Endothelial cell of umbilical vein (primary cell): ENCODE measurements around the gene KIR3DL1. TPM values are rescaled to one million over a fixed set of nuclear protein-coding genes. Genes with fewer than 3 reads are reported as not detected.

ENCODE experiments used
- BruUV-seq: library from RNA; stranded (reverse); fragments of 400-500 nt; replicated peaks from 2 replicates; lab custom pipeline; 2021; lab: Mats Ljungman, UMichigan
- CTCF ChIA-PET: fragments of 300-600, 350-600 bp; sonication (Branson Sonifier 250); formaldehyde crosslinking; loops from one replicate; lab custom pipeline; 2021; ENCODE audit warnings: antibody characterized with exemption, inconsistent platforms; lab: Charles Lee
- POLR2A ChIA-PET: fragments of 300-600, 350-600 bp; sonication (Branson Sonifier 250); formaldehyde crosslinking; loops from one replicate; lab custom pipeline; 2021; ENCODE audit warnings: antibody characterized with exemption, inconsistent platforms; lab: Charles Lee
- DNase-seq: peaks from one replicate; pipeline ENCODE4 v3.0.0-alpha.2; 2011; ENCODE audit warnings: low read depth, low spot score
- FAIRE-seq: peaks from 2 replicates; lab custom pipeline; 2011; peaks lifted over from hg19 to GRCh38; lab: Jason Lieb, UNC
- H2AFZ ChIP-seq: 2 replicates; pipeline ENCODE4 v1.6.0; 2012; ENCODE audit warnings: low read depth, low read length, control low read depth, inconsistent platforms
- H3K27ac ChIP-seq: 2 replicates; pipeline ENCODE4 v1.5.1; 2011; ENCODE audit warnings: low read depth, mild to moderate bottlenecking, control low read depth, low read length, moderate library complexity; ENCODE audit not compliant: insufficient read depth
- H3K27me3 ChIP-seq, 2 experiments: 2 replicates each; pipeline versions ENCODE4 v1.6.0 to v1.6.1; 2011; ENCODE audit warnings: low read length in 2 of 2, mixed read lengths in 1 of 2; ENCODE audit not compliant: control insufficient read depth in 2 of 2, insufficient read depth in 2 of 2
- H3K36me3 ChIP-seq, 2 experiments: 2 replicates in 1 of 2; 3 replicates in 1 of 2; pipeline ENCODE4 v1.5.1; 2011; ENCODE audit warnings: low read length in 2 of 2, mild to moderate bottlenecking in 1 of 2, moderate library complexity in 1 of 2; ENCODE audit not compliant: control insufficient read depth in 2 of 2, insufficient read depth in 2 of 2; ENCODE audit errors: extremely low read depth in 1 of 2
- H3K4me1 ChIP-seq: 3 replicates; pipeline ENCODE4 v1.5.1; 2011; ENCODE audit warnings: mild to moderate bottlenecking, low read length; ENCODE audit not compliant: control insufficient read depth, insufficient read depth; ENCODE audit errors: extremely low read depth
- H3K4me2 ChIP-seq: 2 replicates; pipeline ENCODE4 v1.6.1; 2011; ENCODE audit warnings: low read length, control low read depth, mixed read lengths; ENCODE audit not compliant: insufficient read depth
- H3K4me3 ChIP-seq, 3 experiments: fragments of 200-600 bp in 1 of 3; sonication (generic), shearing (Covaris generic) in 1 of 3; replicated peaks in 1 of 3; 2 replicates each; pipeline ENCODE4 v1.5.1; 2011 to 2016; ENCODE audit warnings: control low read depth in 3 of 3, low read length in 3 of 3, mild to moderate bottlenecking in 2 of 3, inconsistent platforms in 1 of 3, low read depth in 1 of 3, moderate library complexity in 1 of 3; ENCODE audit not compliant: insufficient read depth in 1 of 3
- H3K79me2 ChIP-seq: 2 replicates; pipeline ENCODE4 v1.6.0; 2012; ENCODE audit warnings: low read length, inconsistent platforms; ENCODE audit not compliant: control insufficient read depth, insufficient read depth
- H3K9ac ChIP-seq: replicated peaks from 2 replicates; pipeline ENCODE3; 2011; ENCODE audit warnings: low read length, control low read depth; ENCODE audit not compliant: insufficient read depth; ENCODE audit errors: extremely low read depth
- H3K9me1 ChIP-seq: replicated peaks from 3 replicates; pipeline ENCODE4 v1.6.0; 2011; ENCODE audit warnings: mild to moderate bottlenecking, low read length; ENCODE audit not compliant: control insufficient read depth, insufficient read depth; ENCODE audit errors: extremely low read depth
- H3K9me3 ChIP-seq: replicated peaks from 2 replicates; pipeline ENCODE4 v1.5.1; 2012; ENCODE audit warnings: low read length, inconsistent platforms; ENCODE audit not compliant: control insufficient read depth, insufficient read depth
- H4K20me1 ChIP-seq: replicated peaks from 2 replicates; pipeline ENCODE3; 2011; ENCODE audit warnings: mild to moderate bottlenecking, low read length; ENCODE audit not compliant: control insufficient read depth, insufficient read depth; ENCODE audit errors: extremely low read depth
- CTCF ChIP-seq, 2 donors: IDR thresholded peaks; 1 replicate in 1 of 2; 2 replicates in 1 of 2; pipeline ENCODE4 v1.5.1; 2011; ENCODE audit warnings: low read length in 2 of 2, mild to moderate bottlenecking in 2 of 2, moderate library complexity in 2 of 2, control low read depth in 1 of 2, inconsistent platforms in 1 of 2, low read depth in 1 of 2; ENCODE audit not compliant: insufficient read depth in 1 of 2; ENCODE audit errors: extremely low read depth in 1 of 2
- EZH2 ChIP-seq: IDR thresholded peaks from 2 replicates; pipeline ENCODE4 v1.6.1; 2012; ENCODE audit warnings: borderline replicate concordance, low read depth, mild to moderate bottlenecking, moderate library complexity, low read length, inconsistent platforms; ENCODE audit not compliant: severe bottlenecking
- FOS ChIP-seq: IDR thresholded peaks from 2 replicates; pipeline ENCODE4 v1.6.1; 2011; ENCODE audit warnings: mild to moderate bottlenecking, low read length, moderate library complexity, borderline replicate concordance; ENCODE audit not compliant: insufficient read depth
- GATA2 ChIP-seq: IDR thresholded peaks from 2 replicates; pipeline ENCODE4 v1.7.0; 2011; ENCODE audit warnings: low read depth, mild to moderate bottlenecking, moderate library complexity, mixed read lengths, low read length; ENCODE audit not compliant: insufficient read length, insufficient read depth
- JUN ChIP-seq: IDR thresholded peaks from 2 replicates; pipeline ENCODE4 v1.6.1; 2011; ENCODE audit warnings: borderline replicate concordance, low read depth; ENCODE audit not compliant: insufficient read length, insufficient read depth
- MAX ChIP-seq: IDR thresholded peaks from 2 replicates; pipeline ENCODE4 v1.6.1; 2011; ENCODE audit not compliant: insufficient read depth, insufficient read length
- MYC ChIP-seq: IDR thresholded peaks from one replicate; pipeline ENCODE4 v1.6.1; 2011; ENCODE audit warnings: mild to moderate bottlenecking, low read depth, low read length
- POLR2A ChIP-seq: IDR thresholded peaks from 2 replicates; pipeline ENCODE4 v1.6.1; 2012; ENCODE audit warnings: low read depth, mild to moderate bottlenecking, control low read depth, low read length
- POLR2AphosphoS5 ChIP-seq: IDR thresholded peaks from 2 replicates; pipeline ENCODE4 v1.6.1; 2012; ENCODE audit warnings: low read depth, mild to moderate bottlenecking, control low read depth, low read length, moderate library complexity; ENCODE audit not compliant: insufficient read depth
- dilution Hi-C: fragments of 300-500 bp; cut with MboI; formaldehyde crosslinking; loops from one replicate; pipeline ENCODE4 v1.15.0; 2019; ENCODE audit warnings: low sequenced_read_pairs; ENCODE audit not compliant: extremely low pct_ligation_motif_present
- intact Hi-C: fragments of 100-400 bp; cut with micrococcal nuclease; formaldehyde crosslinking; loops from one replicate; pipeline ENCODE4 v1.10.0; 2022
- polyA plus RNA-seq, 4 experiments: library from polyadenylated mRNA; depleted of rRNA in 3 of 4; stranded (reverse) in 3 of 4; unstranded in 1 of 4; fragments of >200 nt; gene quantifications; 2 replicates each; pipeline versions ENCODE4 v1.2.1 to v1.2.3, GENCODE V29; 2011 to 2012; ENCODE audit warnings: missing spikeins in 1 of 4
- total RNA-seq: library from RNA; stranded (reverse); gene quantifications from 2 replicates; pipeline ENCODE4 v1.2.3, GENCODE V29; 2021

Gene KIR3DL1
- total and polyA plus RNA-seq, 2 donors (not counting 3 experiments of a cell fraction or from before 2014, with no cell fraction given) = not detected

- BruUV-seq = no TSS peak
- no peaks in the 10 kb centered on the region for H4K20me1 ChIP-seq
- no peak for DNase-seq
- H3K4me3 ChIP-seq = no peak overlapping the region
- no peaks in the 10 kb centered on the region for H3K9me1 ChIP-seq
- no peaks in the 10 kb centered on the region for H3K4me1 ChIP-seq
- dilution Hi-C loops = no loop called here
- intact Hi-C loops = no loop called here
- TF ChIP-seq POLR2A (no peak), POLR2AphosphoS5 (no peak), MYC (no peak)
- H3K36me3 ChIP-seq = no peaks in the 10 kb centered on the region
- no peaks in the 10 kb centered on the region for H3K79me2 ChIP-seq
- no peaks in the 10 kb centered on the region for H3K27me3 ChIP-seq
- H3K27ac ChIP-seq = no peak overlapping the region
- no peaks in the 10 kb centered on the region for H3K9me3 ChIP-seq
- no peak overlapping the region for H3K4me2 ChIP-seq
- no peak overlapping the region for H2AFZ ChIP-seq
- ChIA-PET POLR2A (no interaction called here), CTCF (no interaction called here)
- H3K9ac ChIP-seq = no peak overlapping the region
- FAIRE-seq = no peak
These were observed 23.5 kb upstream of the KIR3DL1 start for GRCh38 chr19:54792814-54793213.

GRCh38 chr19:54795758-54796157 is 20.5 kb upstream of the KIR3DL1 start:
- no peak overlapping the region for H3K27ac ChIP-seq
- dilution Hi-C loops (no loop called here), intact Hi-C loops (no loop called here)
- no peaks in the 10 kb centered on the region for H3K27me3 ChIP-seq
- H3K9me1 ChIP-seq = no peaks in the 10 kb centered on the region
- TF ChIP-seq GATA2 (no peak), JUN (no peak), FOS (no peak), EZH2 (no peak), CTCF (IDR thresholded peaks at IDR 0.05; ENCODE audit: extremely low read depth in 1 of 2, insufficient read depth in 1 of 2, low read depth in 1 of 2, low read length in 2 of 2) (no peak), POLR2AphosphoS5 (no peak), MAX (no peak), MYC (no peak), POLR2A (no peak)
- CTCF ChIA-PET = interaction anchor here (0.9 kb wide), 1 partner anchor 122 kb away, joined by 3 read pairs; no protein-coding TSS in a partner anchor
- H3K36me3 ChIP-seq = no peaks in the 10 kb centered on the region
- DNase-seq (no peak), FAIRE-seq (no peak)
- H3K4me1 ChIP-seq = no peaks in the 10 kb centered on the region
- H3K9me3 ChIP-seq = peaks cover 3% of the 10 kb centered on the region
- no peaks in the 10 kb centered on the region for H3K79me2 ChIP-seq
- POLR2A ChIA-PET = no interaction called here
- H3K4me3 ChIP-seq = no peak overlapping the region
- H2AFZ ChIP-seq = no peak overlapping the region
- H3K9ac ChIP-seq = no peak overlapping the region
- BruUV-seq = no TSS peak
- H4K20me1 ChIP-seq = no peaks in the 10 kb centered on the region
- H3K4me2 ChIP-seq = no peak overlapping the region
